NB4 (cell line): ENCODE results near the gene ZNF285.

Experiments used
- MYC ChIP-seq: IDR thresholded peaks from 2 replicates; pipeline ENCODE4 v1.6.1; 2011; ENCODE audit warnings: low read depth, low read length
- TF ChIP-seq, protein P1 (sequence below): IDR thresholded peaks from one replicate; pipeline ENCODE4 v1.5.1; 2012; ENCODE audit warnings: low read depth, low read length

DNA sequence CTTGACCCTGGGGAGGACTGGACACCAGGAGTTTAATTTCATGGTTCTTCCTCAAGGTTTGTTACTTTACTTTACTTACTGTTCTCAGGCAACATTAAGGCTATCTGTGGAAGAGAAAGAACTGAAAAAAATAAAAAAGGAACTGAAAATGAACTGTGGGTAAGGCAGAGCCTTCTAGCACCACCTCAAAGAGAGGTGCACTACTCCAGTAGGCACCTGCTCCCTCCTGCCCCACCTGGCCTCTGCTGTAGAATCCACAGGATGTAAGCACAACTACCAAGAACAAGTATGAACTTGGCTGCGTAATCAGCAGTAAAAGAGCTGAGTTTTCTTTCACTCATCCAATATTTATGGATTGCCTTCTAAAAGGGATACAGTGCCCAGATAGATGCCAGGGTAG is 57.2 kb downstream of the ZNF285 start:
- TF ChIP-seq, protein P1, sequence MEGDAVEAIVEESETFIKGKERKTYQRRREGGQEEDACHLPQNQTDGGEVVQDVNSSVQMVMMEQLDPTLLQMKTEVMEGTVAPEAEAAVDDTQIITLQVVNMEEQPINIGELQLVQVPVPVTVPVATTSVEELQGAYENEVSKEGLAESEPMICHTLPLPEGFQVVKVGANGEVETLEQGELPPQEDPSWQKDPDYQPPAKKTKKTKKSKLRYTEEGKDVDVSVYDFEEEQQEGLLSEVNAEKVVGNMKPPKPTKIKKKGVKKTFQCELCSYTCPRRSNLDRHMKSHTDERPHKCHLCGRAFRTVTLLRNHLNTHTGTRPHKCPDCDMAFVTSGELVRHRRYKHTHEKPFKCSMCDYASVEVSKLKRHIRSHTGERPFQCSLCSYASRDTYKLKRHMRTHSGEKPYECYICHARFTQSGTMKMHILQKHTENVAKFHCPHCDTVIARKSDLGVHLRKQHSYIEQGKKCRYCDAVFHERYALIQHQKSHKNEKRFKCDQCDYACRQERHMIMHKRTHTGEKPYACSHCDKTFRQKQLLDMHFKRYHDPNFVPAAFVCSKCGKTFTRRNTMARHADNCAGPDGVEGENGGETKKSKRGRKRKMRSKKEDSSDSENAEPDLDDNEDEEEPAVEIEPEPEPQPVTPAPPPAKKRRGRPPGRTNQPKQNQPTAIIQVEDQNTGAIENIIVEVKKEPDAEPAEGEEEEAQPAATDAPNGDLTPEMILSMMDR = no peak
- no peak for TF ChIP-seq MYC
